NCI-H1105 (cell line): ENCODE measurements around the gene HPS1.
"Not testable (repeated sequence)": the region's sequence is repeated elsewhere in the genome, so short reads cannot be mapped to it uniquely, and the experiment has no call there.

ENCODE experiments used
- DNase-seq: peaks from one replicate; lab custom pipeline; 2025; lab: John Stamatoyannopoulos, UW

Gene HPS1

DNA sequence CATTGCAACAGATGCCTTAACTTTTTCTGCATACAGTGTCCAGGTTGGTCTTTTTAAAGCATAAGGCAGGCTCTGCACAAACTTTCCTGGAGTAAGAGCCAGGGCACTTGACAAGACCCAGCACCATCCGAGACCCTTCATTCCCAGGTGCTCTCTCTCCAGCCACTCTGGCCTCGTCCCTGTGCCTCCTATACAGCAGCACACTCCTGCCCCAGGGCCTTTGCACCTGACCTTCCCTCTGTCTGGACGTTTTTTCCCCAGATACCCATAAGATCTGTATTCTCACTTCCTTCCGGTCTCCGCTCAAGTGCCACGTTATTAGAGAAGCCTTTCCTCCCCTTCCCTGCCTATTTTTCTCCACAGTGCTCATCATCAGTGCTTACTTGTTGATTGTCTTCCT lies 57.3 kb downstream of the HPS1 start:
- no peak for DNase-seq

DNA sequence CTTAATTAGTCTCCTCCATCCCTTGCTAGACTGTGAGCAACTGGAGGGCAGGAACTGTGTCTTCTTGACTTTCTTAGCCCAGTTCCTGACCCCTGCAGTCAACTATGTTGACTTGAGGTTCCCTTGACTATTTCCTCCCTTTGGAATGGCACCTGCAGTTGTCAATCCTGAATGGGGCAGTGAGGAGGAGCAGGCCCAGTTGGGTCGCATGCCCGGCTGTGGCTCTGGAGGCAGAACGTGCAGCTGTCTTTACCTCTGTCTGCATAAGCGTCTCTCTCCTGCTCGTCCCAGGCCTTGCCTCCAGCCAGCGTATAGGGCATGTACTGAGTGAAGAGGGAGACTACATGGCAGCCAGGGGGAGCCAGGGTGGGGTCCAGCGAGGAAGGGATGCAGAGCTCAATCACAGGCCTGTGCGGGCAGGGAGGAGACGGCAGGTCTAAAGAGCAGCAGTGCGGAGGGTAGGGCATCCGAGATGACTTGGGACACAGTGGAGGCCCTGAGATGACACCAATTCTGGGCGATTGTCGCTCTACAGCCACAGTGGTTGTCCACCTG lies 58.6 kb downstream of the HPS1 start:
- DNase-seq = no peak

DNA sequence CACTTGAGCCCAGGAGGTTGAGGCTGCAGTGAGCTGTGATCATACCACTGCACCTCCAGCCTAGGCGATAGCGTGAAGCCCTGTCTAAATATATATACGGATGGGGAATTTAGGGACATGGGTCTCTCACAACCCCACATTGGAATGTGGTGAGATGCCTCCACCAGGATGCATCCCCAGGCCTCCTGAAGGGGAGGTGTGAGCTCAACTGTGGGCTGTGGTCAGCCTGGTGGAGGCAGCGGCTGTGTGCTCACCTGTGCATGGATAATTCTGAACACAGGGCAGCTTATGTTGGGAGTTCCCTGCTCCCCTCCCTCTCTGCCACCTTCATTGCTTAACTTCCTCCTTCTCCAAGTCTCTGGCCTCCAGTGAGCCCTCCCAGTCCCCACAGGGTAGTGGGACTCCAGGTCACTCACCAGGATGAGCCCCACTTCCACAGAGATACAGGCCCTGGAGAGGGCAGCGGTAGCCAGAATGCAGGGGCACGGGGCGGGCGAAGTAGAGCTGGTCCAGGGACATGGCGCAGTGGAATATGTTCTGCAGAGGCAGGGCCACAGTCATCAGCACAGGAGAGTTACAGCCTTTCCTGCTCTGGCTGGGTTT lies 62.1 kb downstream of the HPS1 start:
- DNase-seq = no peak

DNA sequence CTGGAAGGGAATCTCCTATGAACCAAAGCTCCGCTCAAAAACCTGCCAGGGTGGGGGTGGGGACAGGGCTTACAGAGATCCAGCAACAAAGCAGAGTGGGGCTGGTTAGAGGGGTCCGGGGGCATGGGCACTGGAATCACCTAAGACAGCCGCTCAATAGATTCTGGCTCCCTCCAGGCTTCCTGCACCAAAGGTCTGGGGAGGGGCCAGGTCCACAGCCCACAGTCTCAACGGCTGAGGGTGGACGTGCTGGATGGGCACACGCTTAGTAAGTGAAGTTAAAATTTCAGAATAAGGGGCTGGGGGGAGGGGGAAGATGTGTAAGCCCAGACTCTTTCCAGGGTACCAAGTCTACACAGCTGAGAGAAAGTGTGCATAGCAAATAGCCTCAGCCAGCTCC lies 62.9 kb downstream of the HPS1 start:
- DNase-seq = no peak

DNA sequence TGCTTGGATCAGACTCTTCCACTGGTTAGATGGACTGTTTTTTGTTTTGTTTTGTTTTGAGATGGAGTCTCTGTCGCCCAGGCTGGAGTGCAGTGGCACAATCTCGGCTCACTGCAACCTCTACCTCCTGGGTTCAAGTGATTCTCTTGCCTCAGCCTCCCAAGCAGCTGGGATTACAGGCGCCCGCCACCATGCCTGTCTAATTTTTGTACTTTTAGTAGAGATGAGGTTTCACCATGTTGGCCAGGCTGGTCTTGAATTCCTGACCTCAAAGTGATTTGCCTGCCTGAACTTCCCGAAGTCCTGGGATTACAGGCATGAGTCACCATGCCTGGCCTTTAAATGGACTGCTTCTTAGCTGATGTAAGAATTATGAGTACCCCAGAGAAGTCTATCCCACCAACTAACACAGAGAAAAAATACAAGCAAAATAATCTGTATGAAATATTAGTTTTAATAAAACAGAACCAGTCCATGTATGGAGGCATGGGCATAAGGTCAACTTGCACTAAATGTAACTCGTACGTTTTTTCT lies 63.5 kb downstream of the HPS1 start:
- not testable (repeated sequence) for DNase-seq

DNA sequence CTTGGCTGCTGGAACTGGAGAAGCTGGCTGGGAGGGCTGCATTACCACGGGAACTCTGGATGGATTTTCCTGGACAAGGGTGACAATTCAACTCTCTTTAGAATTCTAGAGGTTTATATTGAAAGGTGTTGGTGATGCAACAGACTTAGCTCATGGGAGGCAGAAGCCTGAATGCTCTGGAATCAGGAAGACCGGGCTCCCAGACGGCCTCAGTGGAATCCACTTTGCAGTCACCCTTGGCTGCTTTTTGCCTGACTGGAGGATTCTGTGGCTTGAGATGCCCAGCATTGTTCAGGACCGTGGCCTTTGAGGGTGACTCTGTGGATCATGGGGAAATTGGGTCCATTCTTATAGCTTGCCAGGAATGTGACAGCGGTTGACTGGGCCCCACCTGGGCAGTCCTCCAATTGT lies 64.0 kb downstream of the HPS1 start:
- DNase-seq = no peak

DNA sequence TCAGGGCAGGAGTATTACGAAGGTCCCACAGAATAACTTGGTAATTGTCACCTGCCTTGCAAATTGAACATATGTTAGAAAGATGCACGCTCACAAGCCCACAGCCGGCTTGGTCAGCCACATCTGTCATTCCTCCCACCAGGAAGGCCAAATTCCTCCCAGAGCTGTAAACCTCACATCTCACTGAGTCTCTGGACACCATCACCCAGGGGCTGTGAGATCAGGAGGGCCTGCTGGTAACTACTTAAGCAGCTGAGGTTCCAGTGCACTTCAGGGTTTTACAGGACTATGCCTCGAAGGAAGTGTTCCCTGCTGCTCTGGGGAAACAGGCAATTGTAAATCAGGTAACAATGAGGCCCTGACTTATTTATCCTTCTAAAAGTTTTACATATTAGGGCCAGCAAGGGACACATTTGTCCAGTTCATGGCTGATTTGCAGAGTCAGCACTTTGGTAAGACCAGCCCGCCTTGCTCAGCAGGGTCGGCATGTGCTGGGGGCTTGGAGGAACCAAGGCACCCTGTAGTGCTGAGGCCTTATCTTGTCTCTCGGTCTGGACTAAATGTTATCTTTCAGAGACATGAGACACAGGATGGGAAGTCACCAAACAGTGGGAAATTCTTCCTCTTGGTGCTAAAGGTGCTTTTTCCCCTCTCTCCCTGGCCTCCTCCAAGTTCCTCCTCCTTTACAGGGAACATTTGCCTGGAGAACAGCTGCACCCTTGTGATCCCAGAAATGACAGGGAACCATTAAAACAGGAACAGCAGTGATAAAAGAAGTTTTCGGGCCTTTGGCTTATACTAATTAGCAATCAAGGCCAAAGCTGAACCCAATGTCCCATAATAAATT lies 66.0 kb downstream of the HPS1 start:
- no peak for DNase-seq

DNA sequence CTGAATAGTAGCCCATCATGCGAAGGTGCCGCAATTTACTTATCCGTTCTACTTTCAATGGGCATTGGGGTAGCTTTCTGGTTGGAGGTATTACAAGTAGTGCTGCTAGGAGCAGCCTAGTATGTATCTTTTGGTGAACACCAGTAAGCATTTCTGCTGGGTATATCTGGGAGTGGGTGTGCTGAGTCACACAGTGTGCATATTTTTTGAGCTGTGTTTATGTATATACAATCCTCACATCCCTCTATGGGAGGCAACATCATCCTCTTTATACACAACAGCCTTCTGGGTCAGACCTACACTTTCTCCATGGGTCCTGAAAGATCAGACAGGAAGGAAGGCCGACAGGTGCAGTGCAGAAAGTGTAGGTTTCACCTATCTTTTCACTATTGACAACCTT lies 68.0 kb downstream of the HPS1 start:
- DNase-seq = no peak

DNA sequence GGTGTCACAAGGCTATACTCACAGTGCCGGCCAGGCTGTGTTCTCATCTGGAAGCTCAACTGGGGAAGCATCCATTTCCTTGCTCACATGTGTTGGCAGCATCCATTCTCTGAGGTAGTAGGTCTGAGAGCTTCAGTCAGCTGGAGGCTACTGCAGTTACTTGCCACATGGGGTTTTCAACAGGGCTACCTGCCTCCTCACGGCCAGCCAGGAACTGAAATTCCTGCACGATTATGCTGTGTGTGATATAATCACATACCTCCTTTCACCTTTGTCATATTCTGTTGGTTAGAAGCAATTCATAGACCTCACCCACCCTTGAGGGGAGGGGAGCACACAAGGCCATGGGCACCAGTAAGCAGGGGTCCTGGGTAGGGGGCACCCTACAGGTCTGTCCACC lies 69.2 kb downstream of the HPS1 start:
- DNase-seq = no peak

DNA sequence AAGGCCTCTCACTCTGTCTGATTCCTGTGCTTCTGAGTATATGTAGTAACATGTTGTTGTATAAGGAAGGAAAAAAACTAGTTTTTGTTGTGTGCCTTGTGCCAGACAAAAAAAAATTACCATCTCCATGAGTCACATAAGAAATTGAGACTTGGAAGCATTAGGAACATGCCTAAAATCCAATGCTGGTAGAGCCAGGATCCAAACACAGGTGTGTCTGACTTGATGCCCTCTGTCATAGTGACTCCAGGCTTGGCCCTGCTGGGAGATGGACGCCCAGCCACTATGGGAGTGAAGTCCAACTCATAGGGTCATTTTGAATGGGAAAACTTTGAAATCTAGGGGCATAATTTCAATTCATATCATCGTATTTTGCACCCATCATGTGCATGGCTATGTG lies 69.7 kb downstream of the HPS1 start:
- no peak for DNase-seq

DNA sequence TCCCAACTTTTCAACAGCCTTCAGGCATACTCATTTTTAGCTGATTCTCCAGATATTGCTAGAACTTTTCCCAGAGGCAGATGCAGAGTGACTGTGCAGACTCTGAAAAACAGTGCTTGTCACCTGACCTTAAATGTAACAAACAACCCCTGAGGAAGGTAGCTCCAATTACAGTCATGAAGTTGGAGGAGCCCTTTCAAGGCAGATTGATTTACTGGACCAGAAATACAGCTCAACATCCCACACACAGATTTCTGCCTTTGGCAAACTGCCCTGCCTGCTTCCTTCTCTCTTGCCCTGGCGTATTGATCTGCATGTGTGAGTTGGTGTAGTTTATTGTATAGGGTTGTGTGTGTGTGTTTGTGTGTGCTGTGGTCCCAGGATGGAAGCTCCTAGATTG lies 70.2 kb downstream of the HPS1 start:
- DNase-seq = no peak

DNA sequence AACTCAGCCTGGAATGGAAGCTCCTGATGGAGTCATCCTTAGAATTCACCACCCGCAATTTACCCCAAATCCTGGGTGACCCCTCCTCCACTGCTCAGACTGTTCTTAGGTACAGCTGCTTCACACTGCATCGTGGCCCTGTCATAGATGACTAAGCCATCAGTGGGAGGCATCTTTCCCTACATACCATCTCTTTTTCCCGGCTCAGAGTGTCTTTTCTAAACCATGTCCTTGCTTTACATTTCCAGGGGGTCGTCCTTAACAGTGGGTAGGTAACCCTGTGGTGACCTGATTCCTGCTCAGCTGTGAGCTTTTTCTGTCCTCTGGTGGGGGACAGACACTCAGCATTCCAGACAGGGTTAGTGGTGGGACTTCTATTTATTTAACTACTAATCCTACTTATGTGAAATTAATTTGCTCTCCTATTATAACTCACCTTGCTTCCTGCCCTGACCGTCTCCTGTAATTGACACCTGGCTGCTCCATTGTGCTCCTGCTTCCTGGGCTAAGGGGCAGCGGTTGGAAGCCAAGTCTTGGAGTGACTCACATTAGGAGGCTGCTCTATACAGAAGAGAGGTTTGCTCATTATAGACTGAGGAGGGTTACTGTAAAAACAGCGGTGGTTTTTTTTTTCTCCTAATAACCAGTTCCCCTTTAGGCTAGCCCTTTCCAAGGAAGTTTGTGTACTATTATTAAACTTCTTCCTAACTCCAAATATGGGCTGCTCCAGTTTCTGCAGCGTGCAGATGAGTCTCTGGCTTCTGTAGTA lies 72.3 kb downstream of the HPS1 start:
- no peak for DNase-seq

DNA sequence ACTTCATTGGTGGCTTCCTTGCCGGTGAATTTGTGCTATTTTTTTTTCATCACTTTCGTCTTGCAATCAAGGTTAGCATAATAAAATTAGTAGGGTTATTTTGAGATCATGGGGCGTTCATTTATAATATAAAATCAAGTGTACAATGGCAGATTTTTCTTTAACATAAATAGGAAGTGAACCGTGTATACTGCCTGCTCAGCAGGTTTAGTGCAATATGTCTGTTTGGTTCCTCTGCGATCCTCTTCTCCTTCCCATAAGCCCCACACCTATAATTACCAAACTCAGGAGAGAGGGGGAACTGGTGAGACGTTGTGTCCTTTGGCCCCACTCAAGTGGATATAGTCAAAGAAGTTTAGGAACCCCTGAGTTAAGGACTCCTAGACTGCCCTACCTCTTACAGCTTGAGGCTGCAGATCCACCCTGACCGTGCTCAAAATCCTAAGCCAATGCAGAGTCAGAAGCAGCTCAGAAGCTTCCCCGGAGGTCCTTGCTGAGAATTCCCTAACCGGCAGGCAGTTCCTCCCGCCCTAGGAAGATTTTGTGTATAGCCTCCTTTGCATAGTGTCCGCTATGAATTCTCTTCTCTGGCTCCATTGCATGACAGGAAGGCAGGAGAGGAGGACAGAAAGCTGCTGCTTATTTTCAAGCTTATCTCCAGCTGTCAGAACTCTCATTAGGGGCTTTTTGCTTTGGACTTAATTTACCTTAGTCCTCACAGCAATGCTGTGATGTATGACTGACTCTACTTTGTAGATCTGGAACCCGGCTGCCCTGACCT lies 73.3 kb downstream of the HPS1 start:
- DNase-seq = no peak

DNA sequence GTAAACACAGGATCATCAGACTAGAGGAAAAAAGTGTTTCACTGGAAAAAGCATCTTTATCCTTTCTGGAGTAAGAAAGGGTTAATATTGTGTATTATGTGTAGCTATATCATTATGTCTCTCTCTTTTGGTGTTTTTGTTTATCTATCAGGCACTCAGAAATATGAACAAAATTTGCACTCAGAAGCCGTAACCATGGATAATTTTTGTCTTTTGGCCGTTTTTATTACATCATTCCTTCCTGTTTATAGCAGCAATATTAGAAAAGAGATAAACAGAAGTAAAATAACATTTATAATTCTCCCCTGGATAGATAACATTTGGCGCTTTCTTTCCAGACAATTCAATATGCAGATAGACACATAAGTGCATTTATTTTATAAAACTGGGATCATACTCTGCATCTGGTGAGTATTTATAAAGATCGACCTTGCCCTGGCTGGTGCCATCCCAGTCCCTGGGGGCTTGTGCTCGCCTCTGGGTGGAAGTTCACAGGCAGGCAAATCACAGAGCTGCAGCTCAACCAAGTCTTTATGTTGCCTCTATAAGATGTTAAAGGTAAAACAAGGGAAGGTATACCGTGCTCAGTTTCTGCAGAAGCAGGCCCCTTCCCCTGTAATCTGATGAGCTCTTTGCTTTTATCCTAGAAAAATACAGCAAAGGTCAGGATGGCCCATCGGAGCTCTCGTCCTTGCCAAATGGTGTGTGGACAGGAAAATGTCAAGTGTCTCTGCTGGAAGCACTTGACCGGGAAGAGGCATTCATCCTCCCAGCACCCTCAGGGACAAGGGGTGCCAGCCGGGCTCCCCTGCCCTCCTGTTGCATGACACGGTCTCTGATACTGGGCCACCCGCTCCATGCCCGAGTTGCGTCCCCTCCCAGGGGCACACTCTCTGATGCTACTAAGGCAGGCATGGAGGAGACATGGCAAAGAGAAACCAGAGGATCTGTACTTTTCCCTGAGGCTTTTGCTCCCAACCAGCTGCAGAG lies 75.6 kb downstream of the HPS1 start:
- DNase-seq = no peak

DNA sequence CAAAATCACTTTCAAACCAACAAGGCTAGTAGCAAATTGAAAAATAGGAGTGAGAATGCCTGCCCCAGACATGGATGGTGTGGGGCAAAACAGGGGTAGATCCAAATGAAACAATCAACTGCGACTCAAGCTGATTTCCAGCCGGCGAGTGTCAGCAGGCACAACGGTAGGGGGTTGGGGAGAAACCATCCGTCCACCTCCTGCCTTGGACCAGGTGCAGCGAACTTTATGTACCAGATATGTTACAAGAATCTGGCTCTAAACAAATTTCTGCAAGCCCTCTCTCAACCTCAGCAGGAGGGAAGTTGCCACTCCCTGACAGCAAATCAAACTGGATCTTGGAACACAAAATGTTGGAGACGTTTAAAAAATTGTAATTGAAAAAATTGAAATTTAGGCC lies 76.9 kb downstream of the HPS1 start:
- DNase-seq = no peak

DNA sequence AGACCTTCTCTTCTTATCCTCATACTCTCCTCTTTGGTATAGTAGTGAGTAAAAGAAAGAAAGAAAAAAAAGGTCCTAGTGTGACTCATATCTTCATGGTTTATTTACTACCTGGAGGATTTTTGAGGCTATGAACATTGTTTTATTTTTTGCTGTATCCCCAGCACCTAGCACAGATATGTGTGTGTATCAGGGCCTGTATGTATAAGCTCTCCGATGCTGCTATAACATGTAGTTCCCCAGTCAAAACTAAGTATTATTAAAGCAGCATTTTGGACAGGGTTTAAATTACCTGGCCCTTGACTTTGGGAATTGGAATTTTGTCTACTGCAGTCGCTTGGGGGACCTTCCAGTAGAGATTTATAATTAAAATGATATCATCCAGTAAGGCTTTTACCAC lies 78.1 kb downstream of the HPS1 start:
- DNase-seq = no peak

DNA sequence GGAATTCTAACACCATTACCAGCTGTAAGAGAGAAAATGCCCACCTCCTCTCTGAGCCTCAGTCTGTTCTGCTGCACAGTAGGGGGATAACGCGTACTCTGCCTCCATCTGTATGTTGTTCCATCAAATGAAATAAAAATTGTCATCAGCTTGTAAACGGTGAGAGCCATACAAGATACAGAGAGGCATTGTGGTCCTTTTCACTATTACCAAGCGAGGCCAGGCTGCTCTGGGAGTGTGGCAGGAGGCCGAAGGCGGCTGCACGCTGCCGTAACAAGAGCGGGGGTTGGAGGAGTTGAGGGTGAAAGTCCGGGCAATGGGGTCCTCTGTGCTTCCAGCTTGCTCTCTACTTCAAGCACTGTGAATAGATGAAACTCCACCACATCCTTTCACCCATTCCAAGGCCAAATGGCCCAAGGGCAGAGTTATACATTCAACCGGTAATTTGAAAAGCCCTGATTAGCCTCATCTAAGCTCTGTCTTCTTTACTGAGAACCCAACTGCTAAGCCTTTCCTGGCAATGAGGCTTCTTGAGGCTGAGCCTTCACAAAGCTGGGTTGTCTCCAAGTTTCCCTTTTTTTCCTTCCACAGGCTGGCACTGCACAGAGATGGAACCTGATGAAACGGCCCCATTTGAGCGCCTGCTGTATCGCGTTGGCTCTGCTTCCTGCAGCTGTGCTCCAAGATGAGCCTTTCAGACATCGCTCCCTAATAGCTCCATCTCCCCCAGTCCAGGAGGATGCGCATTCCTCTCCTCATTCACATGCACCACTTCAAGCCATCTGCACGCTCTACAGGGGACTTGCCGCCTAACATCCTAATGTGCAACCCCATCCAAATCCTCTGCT lies 78.9 kb downstream of the HPS1 start:
- DNase-seq = no peak
